ENCODE results near the gene ASMTL. TPM values are rescaled to one million over a fixed set of nuclear protein-coding genes. Genes with fewer than 3 reads are reported as not detected.

The ASMTL gene
- total and polyA plus RNA-seq, 2 experiments from 2014 or later = 53.7 to 61.2 TPM

- TF ChIP-seq ZNF331 (CRISPR knock-in tag; IDR thresholded peaks at IDR 0.05; ENCODE audit: low read depth) (no peak), NANOG (IDR thresholded peaks at IDR 0.05; ENCODE audit: borderline replicate concordance) (no peak), EZH2 (IDR thresholded peaks at IDR 0.05; ENCODE audit: low read depth, unreplicated experiment) (no peak), ETS1 (IDR thresholded peaks at IDR 0.05) (no peak), STAT1 (IDR thresholded peaks at IDR 0.05; ENCODE audit: unreplicated experiment) (no peak)
These were observed 1.5 kb downstream of the ASMTL start (continued) for GRCh38 chrX:1451251-1451660.

GRCh38 chrX:1450361-1451161, 2.1 kb downstream of the ASMTL start:
- peaks cover under 1% of the 10 kb centered on the region; the same call in 1 of the 2 replicates for H4K20me1 ChIP-seq (replicated peaks; ENCODE audit: insufficient read depth)
- no peak for ATAC-seq
- no peak for TF ChIP-seq EZH2phosphoT487 (IDR thresholded peaks at IDR 0.05; ENCODE audit: unreplicated experiment)
- no peak for TF ChIP-seq STAT1 (IDR thresholded peaks at IDR 0.05; ENCODE audit: unreplicated experiment)
- TF ChIP-seq, protein P1, sequence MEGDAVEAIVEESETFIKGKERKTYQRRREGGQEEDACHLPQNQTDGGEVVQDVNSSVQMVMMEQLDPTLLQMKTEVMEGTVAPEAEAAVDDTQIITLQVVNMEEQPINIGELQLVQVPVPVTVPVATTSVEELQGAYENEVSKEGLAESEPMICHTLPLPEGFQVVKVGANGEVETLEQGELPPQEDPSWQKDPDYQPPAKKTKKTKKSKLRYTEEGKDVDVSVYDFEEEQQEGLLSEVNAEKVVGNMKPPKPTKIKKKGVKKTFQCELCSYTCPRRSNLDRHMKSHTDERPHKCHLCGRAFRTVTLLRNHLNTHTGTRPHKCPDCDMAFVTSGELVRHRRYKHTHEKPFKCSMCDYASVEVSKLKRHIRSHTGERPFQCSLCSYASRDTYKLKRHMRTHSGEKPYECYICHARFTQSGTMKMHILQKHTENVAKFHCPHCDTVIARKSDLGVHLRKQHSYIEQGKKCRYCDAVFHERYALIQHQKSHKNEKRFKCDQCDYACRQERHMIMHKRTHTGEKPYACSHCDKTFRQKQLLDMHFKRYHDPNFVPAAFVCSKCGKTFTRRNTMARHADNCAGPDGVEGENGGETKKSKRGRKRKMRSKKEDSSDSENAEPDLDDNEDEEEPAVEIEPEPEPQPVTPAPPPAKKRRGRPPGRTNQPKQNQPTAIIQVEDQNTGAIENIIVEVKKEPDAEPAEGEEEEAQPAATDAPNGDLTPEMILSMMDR (conservative IDR thresholded peaks at IDR 0.05; ENCODE audit: low read depth in 2 of 2) = no peak
- H3F3A ChIP-seq (replicated peaks; ENCODE audit: low read depth) = peaks cover 8% of the 10 kb centered on the region; the same call in 1 of the 2 replicates
- no peak overlapping the region for H3K27ac Mint-ChIP-seq
- H3K9me3 Mint-ChIP-seq = peaks cover 68% of the 10 kb centered on the region
- H3K36me3 ChIP-seq (ENCODE audit: insufficient read depth) = no peaks in the 10 kb centered on the region
- peaks cover 51% of the 10 kb centered on the region for H3K36me3 Mint-ChIP-seq (ENCODE audit: low read depth)
- peaks cover 25% of the 10 kb centered on the region for H3K9me2 ChIP-seq (ENCODE audit: insufficient read depth)
- no peak overlapping the region for H3K27ac ChIP-seq (ENCODE audit: low read depth)
- no peaks in the 10 kb centered on the region for H3K27me3 ChIP-seq (ENCODE audit: insufficient read depth)
- H3K4me3 ChIP-seq = no peak overlapping the region; the same call in 1 of the 2 replicates
- DNase-seq (ENCODE audit: low spot score) = no peak
- H3K4me1 ChIP-seq (ENCODE audit: insufficient read depth) = no peaks in the 10 kb centered on the region
- no peaks in the 10 kb centered on the region; the same call in 2 of the 3 replicates for H3K4me1 Mint-ChIP-seq
- H3K4me2 ChIP-seq = no peak overlapping the region
- H3K27me3 Mint-ChIP-seq (ENCODE audit: insufficient read depth, low read depth, poor library complexity) = peaks cover 24% of the 10 kb centered on the region
- H2AFZ ChIP-seq = no peak overlapping the region
- no peak overlapping the region for H3K4me3 Mint-ChIP-seq
- H3K79me2 ChIP-seq (replicated peaks; ENCODE audit: insufficient read depth) = peaks cover 70% of the 10 kb centered on the region

- H3K36me3 ChIP-seq (ENCODE audit: insufficient read depth) = no peaks in the 10 kb centered on the region
- Mint-ChIP-seq H3K4me3 (no peak overlapping the region), H3K27ac (no peak overlapping the region), H3K9me3 (peaks cover 72% of the 10 kb centered on the region), H3K4me1 (no peaks in the 10 kb centered on the region), H3K27me3 (ENCODE audit: insufficient read depth, low read depth, poor library complexity) (peaks cover 24% of the 10 kb centered on the region), H3K36me3 (ENCODE audit: low read depth) (peaks cover 57% of the 10 kb centered on the region)
- peaks cover 5% of the 10 kb centered on the region for H4K20me1 ChIP-seq (replicated peaks; ENCODE audit: insufficient read depth)
- no peaks in the 10 kb centered on the region for H3K4me1 ChIP-seq (ENCODE audit: insufficient read depth)
- TF ChIP-seq, protein P2, sequence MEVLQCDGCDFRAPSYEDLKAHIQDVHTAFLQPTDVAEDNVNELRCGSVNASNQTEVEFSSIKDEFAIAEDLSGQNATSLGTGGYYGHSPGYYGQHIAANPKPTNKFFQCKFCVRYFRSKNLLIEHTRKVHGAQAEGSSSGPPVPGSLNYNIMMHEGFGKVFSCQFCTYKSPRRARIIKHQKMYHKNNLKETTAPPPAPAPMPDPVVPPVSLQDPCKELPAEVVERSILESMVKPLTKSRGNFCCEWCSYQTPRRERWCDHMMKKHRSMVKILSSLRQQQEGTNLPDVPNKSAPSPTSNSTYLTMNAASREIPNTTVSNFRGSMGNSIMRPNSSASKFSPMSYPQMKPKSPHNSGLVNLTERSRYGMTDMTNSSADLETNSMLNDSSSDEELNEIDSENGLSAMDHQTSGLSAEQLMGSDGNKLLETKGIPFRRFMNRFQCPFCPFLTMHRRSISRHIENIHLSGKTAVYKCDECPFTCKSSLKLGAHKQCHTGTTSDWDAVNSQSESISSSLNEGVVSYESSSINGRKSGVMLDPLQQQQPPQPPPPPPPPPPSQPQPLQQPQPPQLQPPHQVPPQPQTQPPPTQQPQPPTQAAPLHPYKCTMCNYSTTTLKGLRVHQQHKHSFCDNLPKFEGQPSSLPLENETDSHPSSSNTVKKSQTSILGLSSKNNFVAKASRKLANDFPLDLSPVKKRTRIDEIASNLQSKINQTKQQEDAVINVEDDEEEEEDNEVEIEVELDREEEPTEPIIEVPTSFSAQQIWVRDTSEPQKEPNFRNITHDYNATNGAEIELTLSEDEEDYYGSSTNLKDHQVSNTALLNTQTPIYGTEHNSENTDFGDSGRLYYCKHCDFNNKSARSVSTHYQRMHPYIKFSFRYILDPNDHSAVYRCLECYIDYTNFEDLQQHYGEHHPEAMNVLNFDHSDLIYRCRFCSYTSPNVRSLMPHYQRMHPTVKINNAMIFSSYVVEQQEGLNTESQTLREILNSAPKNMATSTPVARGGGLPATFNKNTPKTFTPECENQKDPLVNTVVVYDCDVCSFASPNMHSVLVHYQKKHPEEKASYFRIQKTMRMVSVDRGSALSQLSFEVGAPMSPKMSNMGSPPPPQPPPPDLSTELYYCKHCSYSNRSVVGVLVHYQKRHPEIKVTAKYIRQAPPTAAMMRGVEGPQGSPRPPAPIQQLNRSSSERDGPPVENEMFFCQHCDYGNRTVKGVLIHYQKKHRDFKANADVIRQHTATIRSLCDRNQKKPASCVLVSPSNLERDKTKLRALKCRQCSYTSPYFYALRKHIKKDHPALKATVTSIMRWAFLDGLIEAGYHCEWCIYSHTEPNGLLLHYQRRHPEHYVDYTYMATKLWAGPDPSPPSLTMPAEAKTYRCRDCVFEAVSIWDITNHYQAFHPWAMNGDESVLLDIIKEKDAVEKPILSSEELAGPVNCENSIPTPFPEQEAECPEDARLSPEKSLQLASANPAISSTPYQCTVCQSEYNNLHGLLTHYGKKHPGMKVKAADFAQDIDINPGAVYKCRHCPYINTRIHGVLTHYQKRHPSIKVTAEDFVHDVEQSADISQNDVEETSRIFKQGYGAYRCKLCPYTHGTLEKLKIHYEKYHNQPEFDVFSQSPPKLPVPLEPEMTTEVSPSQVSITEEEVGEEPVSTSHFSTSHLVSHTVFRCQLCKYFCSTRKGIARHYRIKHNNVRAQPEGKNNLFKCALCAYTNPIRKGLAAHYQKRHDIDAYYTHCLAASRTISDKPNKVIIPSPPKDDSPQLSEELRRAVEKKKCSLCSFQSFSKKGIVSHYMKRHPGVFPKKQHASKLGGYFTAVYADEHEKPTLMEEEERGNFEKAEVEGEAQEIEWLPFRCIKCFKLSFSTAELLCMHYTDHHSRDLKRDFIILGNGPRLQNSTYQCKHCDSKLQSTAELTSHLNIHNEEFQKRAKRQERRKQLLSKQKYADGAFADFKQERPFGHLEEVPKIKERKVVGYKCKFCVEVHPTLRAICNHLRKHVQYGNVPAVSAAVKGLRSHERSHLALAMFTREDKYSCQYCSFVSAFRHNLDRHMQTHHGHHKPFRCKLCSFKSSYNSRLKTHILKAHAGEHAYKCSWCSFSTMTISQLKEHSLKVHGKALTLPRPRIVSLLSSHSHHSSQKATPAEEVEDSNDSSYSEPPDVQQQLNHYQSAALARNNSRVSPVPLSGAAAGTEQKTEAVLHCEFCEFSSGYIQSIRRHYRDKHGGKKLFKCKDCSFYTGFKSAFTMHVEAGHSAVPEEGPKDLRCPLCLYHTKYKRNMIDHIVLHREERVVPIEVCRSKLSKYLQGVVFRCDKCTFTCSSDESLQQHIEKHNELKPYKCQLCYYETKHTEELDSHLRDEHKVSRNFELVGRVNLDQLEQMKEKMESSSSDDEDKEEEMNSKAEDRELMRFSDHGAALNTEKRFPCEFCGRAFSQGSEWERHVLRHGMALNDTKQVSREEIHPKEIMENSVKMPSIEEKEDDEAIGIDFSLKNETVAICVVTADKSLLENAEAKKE (CRISPR knock-in tag; IDR thresholded peaks at IDR 0.05) = no peak
- no peak for TF ChIP-seq EZH2phosphoT487 (IDR thresholded peaks at IDR 0.05; ENCODE audit: unreplicated experiment)
- no peak overlapping the region for H3K4me3 ChIP-seq
- H2AFZ ChIP-seq = no peak overlapping the region
- no peak overlapping the region for H3K4me2 ChIP-seq
- no peak for DNase-seq (ENCODE audit: low spot score)
- H3K79me2 ChIP-seq (replicated peaks; ENCODE audit: insufficient read depth) = peaks cover 78% of the 10 kb centered on the region
- H3K27me3 ChIP-seq (ENCODE audit: insufficient read depth) = no peaks in the 10 kb centered on the region
- ATAC-seq = no peak
- peaks cover 8% of the 10 kb centered on the region; the same call in 1 of the 2 replicates for H3F3A ChIP-seq (replicated peaks; ENCODE audit: low read depth)
- H3K27ac ChIP-seq (ENCODE audit: low read depth) = no peak overlapping the region
- H3K9me2 ChIP-seq (ENCODE audit: insufficient read depth) = peaks cover 25% of the 10 kb centered on the region
These were observed 2.9 kb downstream of the ASMTL start for GRCh38 chrX:1449823-1450149.

Data from GM23338 (cell line).